Left cardiac atrium (tissue), 4 donors: ENCODE measurements around the gene SLC28A1. TPM values are rescaled to one million over a fixed set of nuclear protein-coding genes. Genes with fewer than 3 reads are reported as not detected.
A peak's percentile ranks its signal among the peaks of the same experiment; 100 is the strongest.
"Not testable (repeated sequence)": the region's sequence is repeated elsewhere in the genome, so short reads cannot be mapped to it uniquely, and the experiment has no call there.

ENCODE experiments used
- ATAC-seq, 2 donors: fragments of 200-7000 bp; cut with Tn5 transposase; one replicate each; pipeline ENCODE4 v1.9.1; 2020; ENCODE audit warnings: mild to moderate bottlenecking in 2 of 2, moderate library complexity in 2 of 2
- DNase-seq: peaks from one replicate; pipeline ENCODE4 v3.0.0-alpha.2; 2020
- intact Hi-C, 2 donors: fragments of 100-400 bp; cut with DNase I; formaldehyde crosslinking; loops; one replicate each; pipeline versions ENCODE4 v1.14.1 to v1.15.1; 2022 to 2023
- total RNA-seq, 2 donors: library from RNA; stranded (reverse); fragmentation: NEBNext Ultra II Directional; extraction: Animal tissue kit (Norgen Biotek cat#: 25700); gene quantifications; one replicate each; pipeline ENCODE4 v1.2.1, GENCODE V29; 2021
- donor health status: DM: no; HTN: yes; CAD: no.
- donor health status: DM: no; HTN: yes; CAD: no; lungs with severe emphysema.
- donor health status: DM: yes; HTN: yes; CAD: no.
- donor health status: Dilated cardiomyopathy.

Gene SLC28A1
- total RNA-seq, 2 donors from 2014 or later: 0.13 to 0.18 TPM

DNA sequence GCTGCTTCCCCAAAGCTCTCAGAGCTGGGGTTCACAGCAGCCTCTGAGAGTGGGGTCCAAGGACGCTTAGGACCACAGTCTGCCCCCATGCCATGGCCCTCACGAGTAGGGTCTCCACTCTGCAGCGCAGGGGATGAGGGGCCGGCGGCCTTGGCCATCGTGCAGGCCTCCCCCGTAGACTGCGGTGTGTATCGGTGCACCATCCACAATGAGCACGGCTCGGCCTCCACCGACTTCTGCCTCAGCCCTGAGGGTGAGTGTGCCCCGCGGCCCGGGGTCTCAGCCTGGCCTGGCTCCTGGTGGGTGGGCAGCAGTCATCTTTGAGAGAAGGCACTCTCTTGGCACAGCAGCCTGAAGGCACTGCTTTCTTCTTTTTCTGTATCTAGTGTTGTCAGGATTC is 24.8 kb upstream of the SLC28A1 start:
- intact Hi-C loops: no loop called here
- no peak for ATAC-seq

DNA sequence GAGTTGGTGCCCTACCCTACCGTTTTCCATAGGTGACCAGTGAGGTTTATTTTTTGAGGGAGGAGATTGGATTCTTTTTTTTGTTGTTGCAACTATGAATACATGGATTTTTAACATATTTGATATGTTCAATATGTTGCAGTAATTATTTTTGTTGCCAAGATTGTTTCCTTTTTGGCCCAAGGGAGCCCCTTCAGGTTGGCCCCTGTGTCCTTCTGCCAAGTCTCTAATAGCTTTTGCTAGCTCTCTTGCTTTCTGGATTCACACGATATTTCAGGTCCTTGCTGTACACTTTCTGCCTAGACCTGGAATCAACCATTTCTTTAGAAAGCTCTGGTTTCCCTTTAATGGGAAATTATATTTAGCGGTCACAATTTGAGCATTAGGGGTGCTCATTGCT is 22.7 kb upstream of the SLC28A1 start:
- ATAC-seq: no peak
- intact Hi-C loops: no loop called here
- DNase-seq: no peak

More for the DNA sequence above, 24.8 kb upstream of the SLC28A1 start:
- no peak for DNase-seq

DNA sequence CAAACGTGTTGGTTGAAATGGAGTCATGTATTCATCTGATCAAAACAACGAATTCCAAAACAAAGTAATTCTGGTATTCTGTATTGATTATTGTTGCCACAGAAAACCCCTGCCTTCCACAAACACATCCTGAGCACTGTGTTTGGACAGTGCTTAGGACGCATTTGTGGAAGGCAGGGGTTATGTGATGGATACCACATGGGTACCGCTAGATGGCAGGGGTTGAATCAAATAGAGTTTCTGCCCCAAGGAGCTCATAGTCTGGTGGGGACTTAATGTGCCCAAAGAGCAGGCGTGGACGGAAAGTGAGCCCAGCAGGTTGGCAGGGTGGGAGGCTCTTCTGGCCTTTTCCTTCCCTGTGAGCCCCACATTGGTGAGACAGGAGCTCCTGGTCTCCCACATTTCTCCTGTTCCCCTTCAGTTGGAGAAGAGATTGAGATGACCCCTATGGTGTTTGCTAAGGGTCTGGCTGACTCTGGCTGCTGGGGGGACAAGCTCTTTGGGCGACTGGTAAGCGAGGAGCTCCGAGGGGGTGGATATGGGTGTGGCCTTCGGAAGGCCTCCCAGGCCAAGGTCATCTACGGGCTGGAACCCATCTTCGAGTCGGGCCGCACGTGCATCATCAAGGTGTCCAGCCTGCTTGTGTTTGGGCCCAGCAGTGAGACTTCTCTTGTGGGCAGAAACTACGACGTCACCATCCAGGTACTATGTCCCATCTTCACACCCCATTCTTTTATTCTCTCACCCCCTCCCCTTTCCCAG is 22.1 kb upstream of the SLC28A1 start:
- intact Hi-C loops: no loop called here
- DNase-seq (no peak), ATAC-seq (no peak)

DNA sequence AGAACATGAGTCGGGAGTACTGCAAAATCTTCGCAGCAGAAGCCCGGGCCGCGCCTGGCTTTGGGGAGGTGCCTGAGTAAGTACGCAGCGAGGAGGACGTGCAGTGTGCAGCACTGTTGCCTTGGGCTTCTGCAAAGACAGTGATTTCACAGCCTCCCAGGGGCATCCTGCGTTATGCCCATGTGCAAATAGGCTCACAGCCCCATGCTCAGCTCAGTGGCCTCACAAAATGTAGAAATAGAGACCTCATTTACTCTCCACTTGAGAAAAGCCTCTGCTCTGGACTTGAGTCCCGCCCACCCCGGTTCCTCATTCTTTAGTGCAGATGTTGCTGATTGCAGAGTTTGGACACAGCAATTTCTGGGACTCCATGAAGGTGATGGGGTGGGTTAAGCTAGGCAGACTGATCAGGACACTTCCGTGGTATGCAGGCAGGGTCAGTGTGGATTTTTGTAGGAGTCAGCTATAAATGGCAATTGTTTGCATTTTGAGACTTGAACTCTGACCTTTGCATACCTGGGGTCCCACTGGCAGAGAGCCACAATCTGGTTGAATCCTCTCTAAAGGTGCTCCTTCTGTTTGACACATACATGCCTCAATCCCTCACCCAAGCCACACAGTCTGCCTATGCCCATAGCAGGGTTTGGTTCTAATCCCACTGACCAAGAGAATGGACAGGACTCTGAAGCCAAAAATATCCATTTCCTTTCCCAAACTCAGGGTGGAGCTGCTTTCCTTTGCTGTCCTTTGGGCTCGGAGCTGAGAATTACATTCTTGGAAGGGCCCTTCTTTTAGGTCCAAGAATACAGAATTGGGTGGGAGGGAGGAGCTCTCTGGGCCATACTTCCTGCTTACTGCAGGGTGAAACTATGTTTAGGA is 20.7 kb upstream of the SLC28A1 start:
- peak; percentile 49 to 54 for ATAC-seq
- DNase-seq: no peak
- intact Hi-C loops: no loop called here

DNA sequence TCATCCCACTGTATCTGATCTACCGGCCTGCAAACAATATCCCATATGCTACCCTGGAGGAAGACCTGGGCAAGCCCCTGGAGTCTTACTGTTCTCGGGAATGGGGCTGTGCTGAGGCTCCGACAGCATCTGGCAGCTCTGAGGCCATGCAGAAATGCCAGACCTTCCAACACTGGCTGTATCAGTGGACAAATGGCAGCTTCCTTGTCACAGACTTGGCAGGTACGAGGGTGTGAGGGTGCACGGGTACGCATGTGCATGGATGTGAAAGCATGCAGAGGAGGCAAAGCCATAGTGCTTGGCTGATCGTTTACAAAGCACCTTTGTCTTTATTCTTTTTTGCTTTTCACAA is 20.0 kb upstream of the SLC28A1 start:
- intact Hi-C loops: no loop called here
- DNase-seq (no peak), ATAC-seq (peak; percentile 21 to 81)

DNA sequence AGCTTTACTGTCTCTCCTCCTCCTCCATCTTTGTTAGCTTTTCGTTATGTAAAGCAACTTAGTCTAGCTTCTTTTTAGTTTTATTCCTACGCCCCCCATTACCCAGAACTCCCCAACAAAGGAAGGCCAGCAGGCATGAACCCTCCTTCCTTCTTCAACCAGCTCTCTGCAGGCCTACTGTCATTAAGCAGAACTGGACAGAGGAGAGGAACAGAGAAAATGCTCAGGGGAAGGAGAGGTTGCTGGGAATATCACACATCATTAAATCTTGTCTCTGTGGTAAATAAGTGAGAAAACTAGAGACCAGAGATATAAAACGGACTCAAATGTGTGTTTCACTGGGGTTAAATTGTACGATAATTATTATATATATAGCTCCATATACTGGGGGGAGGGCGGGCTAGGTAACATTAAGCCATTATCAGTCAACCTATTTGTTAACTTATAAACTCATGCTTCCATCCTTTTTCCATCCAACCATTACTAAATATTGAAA is 19.3 kb upstream of the SLC28A1 start:
- ATAC-seq (no peak), DNase-seq (no peak)
- intact Hi-C loops: loop anchor here (5.0 kb wide), 1 partner anchor 62 kb away; no protein-coding TSS in a partner anchor

DNA sequence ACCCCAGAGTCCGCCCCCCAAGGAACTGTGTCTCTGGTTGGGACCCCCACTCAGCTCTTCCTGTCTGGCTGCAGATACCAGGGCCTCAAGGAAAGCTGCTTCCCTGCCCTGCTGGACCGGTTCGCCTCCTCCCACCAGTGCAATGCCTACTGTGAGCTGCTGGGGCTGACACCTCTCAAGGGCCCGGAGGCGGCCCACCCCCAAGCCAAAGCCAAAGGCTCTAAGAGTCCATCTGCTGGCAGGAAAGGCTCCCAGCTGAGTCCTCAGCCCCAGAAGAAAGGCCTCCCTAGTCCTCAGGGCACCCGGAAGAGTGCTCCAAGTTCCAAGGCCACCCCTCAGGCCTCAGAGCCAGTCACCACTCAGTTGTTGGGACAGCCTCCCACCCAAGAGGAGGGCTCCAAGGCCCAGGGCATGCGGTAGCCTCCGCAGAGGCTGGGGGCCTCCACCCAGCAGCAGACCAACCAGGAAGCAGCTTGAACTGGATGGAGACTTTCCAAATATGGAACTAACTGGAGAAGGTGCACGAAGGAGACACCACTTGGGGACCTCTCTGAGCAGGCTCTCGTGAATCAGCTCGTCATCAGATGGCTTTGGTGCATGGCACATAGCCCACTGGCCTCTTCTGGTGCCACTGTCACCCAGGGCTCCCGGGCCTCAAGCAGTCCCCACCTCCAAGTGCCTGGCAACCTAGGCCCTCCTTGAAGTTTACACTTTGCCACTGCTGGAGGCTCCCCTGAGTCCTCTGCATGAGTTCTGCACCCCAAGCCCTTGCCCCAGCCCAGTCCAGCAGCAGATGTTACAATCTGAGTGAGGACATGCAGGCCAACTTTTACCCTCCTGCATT is 16.2 kb upstream of the SLC28A1 start:
- intact Hi-C loops: loop anchor here (5.0 kb wide), 1 partner anchor 59 kb away; no protein-coding TSS in a partner anchor
- no peak for DNase-seq
- no peak for ATAC-seq

DNA sequence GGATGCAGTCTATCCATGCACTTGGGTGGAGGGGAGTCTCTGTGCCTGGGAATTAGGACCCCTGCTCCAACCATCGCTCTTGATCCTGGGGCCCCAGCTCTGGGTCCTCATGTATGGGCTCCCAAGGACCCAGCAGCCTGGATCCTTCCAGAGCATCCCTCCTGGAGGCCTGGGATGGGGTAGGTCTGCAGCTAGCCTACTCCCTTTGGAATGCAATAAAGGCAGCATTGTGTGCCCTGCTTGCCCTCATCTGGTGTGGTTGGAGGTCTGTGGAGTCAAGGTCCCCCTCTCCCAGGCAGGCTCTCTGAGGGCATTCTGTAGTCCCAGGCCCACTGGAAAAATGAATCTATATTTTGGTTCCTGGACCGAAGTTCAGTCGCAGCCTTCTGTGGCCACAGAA is 15.0 kb upstream of the SLC28A1 start:
- no peak for DNase-seq
- ATAC-seq: no peak
- intact Hi-C loops: loop anchor here (5.0 kb wide), 1 partner anchor 58 kb away; no protein-coding TSS in a partner anchor

DNA sequence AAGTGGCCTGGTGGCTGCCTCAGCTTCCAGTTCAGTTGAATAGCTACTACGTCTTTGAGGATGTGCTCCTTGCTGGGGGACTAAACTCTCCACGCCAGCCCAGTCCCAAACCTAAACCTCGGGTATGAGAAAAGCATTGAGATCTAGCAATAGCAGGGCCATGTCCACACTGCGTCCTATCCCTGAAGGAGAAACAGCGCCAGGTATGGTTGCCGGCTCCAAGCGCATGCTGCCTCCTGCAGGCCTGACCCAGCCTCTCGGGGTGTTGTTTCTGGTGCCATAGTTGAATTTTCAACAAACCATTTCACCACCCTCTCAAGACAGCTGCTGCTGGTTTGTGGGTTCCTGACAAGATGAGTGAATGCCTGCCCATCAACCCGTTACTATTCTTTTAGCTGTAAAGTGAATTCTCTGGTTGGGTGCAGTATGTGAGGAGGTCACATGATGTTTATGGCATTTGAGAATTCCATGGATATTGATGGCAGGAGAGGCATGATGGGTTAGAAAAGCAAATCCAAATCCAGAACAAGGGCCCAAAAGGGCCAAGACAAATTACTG is 13.0 kb upstream of the SLC28A1 start:
- intact Hi-C loops: loop anchor here in 1 of 2 donors (10.0 kb wide), 1 partner anchor 277 kb away; no protein-coding TSS in a partner anchor
- ATAC-seq: no peak

DNA sequence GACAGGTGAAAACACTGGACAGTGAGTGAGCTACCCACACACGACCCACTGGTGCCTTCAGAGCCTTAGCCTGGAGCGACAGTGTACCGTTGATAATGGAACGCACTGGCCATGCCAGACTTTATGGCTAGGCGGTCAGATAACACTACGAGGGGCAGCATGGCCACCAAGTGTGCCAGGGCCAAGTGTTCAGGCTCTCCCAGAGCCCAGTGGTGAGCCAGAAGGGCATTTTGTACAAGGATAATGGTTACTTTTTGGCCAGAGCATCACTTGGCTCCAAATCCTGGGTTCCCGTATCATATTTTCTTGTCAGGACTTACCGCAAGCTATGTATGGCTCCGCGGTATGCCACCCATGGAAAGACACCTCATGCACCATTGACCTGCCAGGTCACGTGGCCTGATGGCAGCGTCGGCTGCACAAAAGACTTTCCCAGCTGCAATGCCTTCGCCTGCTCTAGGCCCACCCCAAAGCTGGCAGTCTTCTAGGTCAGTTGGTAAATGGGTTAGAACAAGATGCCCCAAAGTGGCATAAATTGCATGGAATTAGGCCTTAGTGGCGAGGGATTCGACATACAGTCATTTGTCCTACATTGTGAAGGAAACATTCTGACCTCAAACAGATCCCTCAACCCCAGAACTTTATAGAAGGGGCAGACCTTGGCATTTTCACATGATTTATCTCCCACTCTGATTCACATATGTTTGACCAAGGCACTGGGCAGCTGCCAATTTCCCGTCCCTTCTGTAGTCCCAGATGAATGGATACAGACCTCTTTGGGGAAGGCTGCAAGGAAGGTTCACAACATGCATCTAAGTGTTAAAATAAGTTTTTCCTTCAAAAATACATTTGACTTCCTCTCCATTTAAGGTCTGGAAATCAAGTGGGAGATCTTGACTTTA is 12.2 kb upstream of the SLC28A1 start:
- intact Hi-C loops: loop anchor here in 1 of 2 donors (10.0 kb wide), 1 partner anchor 277 kb away; no protein-coding TSS in a partner anchor
- ATAC-seq: peak in 1 of 2 donors; percentile 5
- DNase-seq: no peak

More for the DNA sequence above, 13.0 kb upstream of the SLC28A1 start:
- no peak for DNase-seq

DNA sequence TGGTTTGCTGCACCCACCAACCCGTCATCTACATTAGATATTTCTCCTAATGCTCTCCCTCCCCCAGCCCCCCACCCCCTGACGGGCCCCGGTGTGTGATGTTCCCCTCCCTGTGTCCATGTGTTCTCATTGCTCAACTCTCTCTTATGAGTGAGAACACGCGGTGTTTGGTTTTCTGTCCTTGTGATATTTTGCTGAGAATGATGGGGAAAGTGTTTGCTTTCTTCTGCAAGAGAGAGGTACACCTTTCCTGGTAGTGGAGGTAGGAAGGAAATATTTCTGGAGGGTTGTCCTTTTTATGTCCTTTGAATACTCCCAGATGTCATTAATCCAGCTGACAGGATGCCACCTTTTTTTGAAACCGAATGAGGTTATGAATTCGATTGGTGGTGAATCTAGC is 10.5 kb upstream of the SLC28A1 start:
- intact Hi-C loops: loop anchor here in 1 of 2 donors (10.0 kb wide), 1 partner anchor 279 kb away; no protein-coding TSS in a partner anchor
- DNase-seq (no peak), ATAC-seq (no peak)

DNA sequence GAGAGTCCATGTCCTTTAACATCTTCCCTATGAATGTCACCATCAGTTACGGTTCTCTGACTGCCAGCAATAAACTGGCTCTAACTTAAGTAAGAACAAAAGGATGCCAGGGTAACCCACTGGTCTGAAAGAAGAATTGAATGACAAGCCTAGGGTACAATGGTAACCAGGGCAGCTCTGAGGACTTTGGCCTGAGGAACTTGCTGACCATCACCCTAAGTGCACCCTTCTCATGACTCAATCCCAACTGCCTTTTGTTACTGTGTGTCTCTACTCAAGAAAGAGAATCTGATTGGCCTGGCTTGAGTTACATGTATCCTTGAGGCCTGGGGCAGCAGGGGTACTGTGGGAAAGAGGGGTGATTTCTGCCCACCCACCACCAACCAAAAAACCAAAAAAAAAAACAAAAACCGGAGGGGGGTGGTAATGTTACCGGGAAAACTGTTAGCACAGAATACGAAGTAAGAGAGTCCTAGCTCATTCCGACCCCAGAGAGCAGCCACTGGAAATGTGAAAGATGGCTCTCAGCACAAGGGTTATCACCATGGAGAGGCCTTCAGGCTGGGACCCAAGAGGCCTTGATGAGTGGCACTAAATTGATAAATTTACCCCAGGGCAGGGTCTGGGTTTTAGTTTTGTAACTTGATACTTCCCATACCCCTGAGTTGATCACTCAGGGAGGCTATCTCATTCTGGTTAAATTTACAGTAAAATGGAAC is 9.3 kb upstream of the SLC28A1 start:
- intact Hi-C loops: loop anchor here in 1 of 2 donors (10.0 kb wide), 1 partner anchor 280 kb away; no protein-coding TSS in a partner anchor
- ATAC-seq: no peak

DNA sequence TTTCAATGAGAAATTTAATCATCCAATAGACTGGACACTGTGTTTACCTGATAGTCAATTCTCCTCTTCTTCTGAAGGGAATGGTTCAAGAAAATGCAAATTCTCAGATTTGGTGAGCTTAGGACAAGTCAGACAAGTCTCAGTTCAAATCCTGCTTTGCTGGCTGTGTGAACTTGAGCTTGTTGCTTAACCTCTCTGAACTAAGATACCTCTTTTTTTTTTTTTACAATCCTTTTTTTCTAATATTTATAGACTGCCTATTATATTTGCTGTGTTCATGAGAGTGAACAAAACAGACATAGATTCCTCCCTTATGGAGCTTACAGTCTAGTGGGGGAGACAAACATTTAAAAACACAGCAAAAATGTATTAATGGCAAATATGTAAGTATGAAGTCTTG is 8.2 kb upstream of the SLC28A1 start:
- DNase-seq: no peak
- no peak for ATAC-seq
- intact Hi-C loops: loop anchor here in 1 of 2 donors (10.0 kb wide), 1 partner anchor 281 kb away; no protein-coding TSS in a partner anchor

More for the DNA sequence above, 9.3 kb upstream of the SLC28A1 start:
- no peak for DNase-seq

DNA sequence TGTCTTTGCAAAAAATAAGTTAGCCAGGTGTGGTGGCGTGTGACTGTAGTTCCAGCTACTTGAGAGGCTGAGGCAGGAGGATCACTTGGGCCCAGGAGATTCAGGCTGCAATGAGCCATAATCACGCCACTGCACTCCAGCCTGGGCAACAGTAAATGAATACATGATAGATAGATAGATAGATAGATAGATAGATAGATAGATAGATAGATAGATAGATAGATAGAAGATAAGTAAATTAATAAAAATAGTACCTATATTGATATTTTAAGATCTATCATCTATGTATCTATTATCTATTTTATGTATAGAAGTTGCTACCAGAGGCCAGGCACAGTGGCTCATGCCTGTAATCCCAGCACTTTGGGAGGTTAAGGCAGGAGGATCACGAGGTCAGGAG is 6.8 kb upstream of the SLC28A1 start:
- not testable (repeated sequence) for DNase-seq, ATAC-seq
- intact Hi-C loops: loop anchor here in 1 of 2 donors (10.0 kb wide), 1 partner anchor 283 kb away; no protein-coding TSS in a partner anchor

DNA sequence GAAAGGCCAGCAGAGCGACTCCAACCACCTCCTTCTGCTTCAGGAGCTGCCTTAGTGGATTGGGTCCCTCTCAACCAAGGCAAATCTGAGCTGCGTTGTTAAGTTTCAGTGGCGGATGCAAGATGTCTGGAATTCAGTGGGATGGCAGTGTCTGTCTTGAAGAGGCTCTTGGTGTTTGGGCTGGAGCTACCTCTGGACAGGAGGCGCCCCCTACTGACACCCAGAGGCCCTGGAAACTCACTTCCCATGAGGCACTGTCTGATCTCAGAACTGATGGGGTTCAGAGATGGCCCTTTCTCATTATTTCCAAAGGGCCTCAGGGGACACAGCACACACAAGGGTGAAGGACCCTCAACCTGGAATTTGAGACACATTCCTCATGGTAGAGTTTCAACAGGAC is 6.0 kb upstream of the SLC28A1 start:
- DNase-seq: peak; percentile 63
- intact Hi-C loops: loop anchor here in 1 of 2 donors (10.0 kb wide), 1 partner anchor 284 kb away; no protein-coding TSS in a partner anchor
- peak; percentile 56 to 62 for ATAC-seq

DNA sequence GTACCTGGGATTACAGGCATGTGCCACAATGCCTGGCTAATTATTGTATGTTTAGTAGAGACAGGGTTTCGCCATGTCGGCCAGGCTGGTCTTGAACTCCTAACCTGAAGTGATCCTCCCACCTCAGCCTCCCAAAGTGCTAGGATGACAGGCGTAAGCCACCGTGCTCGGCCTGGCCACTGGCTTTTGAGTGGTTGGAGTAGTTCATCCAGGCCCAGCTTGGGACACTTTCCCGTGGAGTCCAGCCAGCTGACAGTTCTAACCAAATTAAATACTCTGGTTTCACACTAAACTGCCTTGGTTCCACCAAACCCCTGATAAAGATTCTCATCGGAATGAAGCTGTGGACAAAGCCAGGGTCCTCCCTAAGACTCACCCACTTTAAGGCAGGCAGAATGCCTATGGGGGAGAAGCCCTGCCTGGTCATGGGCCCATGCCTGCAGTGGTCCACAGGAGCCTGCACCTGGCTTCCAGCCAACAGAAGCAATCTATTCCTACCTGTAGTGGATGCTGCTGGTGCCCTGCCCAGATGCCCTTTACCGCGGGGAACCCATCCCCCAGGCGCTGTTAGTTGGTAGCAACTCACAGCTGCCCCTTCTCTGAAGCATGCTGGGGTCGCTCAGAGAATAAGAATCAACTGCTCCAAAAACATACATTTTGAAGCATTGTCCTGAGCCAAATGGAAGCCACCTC is 5.2 kb upstream of the SLC28A1 start:
- no peak for DNase-seq
- intact Hi-C loops: loop anchor here in 1 of 2 donors (10.0 kb wide), 1 partner anchor 284 kb away; no protein-coding TSS in a partner anchor

More for the DNA sequence above, 5.2 kb upstream of the SLC28A1 start:
- no peak for ATAC-seq
